Fibroblast of gingiva (primary cell): ENCODE measurements around the gene LRRC55.

Experiments used
- DNase-seq: peaks from one replicate; pipeline ENCODE4 v3.0.0-alpha.2; 2011; ENCODE audit warnings: low read depth

The LRRC55 gene

DNA sequence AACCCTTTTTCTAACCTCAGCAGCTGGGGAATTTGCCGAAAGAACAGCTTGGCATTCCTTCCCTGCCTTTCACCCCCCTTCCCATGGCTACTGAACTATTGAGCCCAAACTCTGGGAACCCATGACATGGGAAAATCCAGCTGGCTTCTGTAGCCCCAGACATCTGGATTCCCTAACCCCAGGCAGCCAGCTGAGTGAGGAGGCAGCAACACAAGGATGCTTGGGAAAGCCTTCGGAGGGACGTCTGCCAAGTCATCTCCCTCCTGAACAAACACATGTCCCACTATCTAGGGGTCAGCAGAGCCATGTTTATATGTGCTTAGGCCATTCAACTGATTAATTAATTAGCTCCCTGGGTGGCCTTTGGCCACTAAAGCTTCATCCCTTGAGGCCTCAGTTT, 21.6 kb downstream of the LRRC55 start:
- no peak for DNase-seq

GRCh38 chr11:57203882-57204480, 22.2 kb downstream of the LRRC55 start:
- DNase-seq = no peak

DNA sequence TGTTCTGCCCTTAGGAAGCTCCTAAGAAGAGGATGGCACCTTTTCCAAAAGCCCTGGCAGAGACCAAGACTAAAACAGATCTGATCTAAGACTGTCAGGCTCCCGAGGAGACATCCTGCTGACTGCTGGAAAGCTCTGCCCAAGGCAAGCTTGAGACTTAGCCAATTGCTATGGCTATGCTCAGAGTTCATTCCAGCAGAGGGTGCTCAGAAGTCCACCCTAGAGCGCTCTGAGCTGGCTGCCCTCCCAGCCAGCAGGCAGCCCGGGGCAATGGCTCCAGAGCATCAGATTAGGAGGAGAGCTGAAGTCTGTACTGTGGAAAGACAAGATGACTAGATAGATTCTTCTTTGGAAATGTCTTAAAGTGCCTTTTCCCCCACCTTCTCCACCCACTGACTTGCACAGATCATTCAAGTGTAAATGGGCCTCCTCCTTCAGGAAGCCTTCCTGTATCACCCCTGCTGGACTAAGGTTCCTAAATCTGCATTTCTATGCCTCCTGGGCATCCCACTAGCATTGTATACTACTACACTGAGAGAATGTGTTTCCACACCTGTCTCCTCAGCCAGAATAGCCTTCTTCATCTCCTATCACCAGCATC, 23.4 kb downstream of the LRRC55 start:
- DNase-seq = peak; percentile 73

DNA sequence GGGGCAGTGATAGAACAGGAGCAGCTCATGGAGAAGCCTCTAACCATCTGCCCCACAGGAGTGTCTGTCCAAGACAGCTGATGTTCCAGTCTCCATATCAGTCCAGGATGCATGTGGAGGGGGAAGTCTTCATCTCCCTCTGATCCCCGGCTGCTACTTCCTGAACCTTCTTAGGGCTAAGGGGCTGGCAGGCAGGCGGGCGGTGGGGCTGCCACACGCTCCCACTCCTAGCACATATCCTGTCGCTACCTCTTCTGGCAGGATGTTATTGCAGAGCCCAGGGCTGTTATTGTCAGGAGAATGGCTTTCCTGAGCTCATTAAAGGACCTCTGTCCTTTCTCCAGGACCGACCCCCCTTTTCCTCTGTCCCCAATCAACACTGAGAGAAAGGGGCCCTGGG, 25.4 kb downstream of the LRRC55 start:
- DNase-seq = no peak

GRCh38 chr11:57210781-57211180, 29.0 kb downstream of the LRRC55 start:
- no peak for DNase-seq

- no peak for DNase-seq
These were observed 31.8 kb downstream of the LRRC55 start for GRCh38 chr11:57213342-57214097.

- no peak for DNase-seq
These were observed 32.3 kb downstream of the LRRC55 start for GRCh38 chr11:57214098-57214417.

- peak; percentile 36 for DNase-seq
These were observed 32.7 kb downstream of the LRRC55 start for GRCh38 chr11:57214494-57214893.

DNA sequence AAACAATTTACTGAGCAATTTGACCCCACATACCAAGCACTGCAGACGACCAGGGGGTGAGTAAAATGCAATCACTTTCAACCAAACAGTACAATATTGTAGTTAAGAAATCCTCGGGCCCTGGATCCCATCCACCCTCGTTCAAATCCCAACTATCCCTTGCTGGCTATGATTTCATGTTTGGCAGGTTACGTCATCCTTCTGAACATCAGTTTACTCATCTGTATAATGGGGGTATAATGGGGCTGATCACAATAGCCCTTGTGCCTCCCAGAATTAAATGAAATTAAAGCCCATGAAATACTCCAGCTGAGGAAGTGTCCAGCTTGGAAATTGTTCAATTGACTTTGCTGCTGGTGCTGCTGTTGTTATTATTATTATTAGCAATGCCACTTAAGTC, 34.7 kb downstream of the LRRC55 start:
- no peak for DNase-seq

- DNase-seq = no peak
These were observed 35.3 kb downstream of the LRRC55 start for GRCh38 chr11:57217053-57217452.

DNA sequence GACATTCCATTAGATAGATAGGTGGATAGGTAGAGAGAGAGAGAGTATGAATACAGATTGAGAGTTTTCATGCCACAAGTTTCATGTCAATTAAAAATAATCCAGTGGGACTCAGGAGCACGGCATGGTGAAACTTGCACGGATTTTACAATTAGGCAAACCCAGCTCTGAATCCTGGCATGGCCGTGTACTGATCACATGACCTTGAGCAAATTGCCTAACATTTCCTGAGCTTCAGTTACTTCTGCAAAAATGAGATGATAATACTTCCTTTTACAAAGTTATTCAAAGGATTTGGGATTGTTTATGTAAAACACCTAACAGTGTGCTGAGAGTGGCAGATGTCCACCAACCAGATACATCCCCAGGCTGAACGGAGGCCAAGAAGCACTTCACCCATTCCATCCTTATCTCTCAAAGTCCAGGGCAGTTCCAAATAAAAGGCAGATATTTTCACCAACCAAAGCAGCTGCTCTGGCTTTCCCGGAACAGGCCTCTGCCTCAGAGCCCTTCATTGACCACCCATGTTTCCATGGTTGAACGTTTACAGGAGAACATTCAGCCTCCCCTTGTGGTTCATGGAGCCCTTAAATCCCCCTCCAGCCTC, 37.4 kb downstream of the LRRC55 start:
- peak; percentile 32 for DNase-seq

DNA sequence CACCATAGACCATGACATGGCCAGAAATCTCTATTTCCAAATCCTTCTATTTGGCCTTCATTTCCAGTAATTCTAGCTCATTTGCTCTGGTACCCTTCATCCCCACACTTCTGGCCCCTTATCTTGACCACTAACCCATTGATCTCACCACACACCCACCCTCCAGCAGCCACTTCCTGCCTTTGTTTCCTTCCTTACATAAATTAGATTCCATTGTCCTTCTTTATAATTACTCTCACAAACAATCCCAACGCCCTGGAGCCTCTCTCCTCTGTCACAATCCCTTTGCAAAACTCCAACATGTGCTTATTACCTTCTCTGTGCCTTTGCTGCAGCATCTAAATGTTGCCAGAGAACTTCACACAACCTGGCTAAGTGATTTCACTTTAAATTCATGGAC, 40.5 kb downstream of the LRRC55 start:
- no peak for DNase-seq

- no peak for DNase-seq
These were observed 41.8 kb downstream of the LRRC55 start for GRCh38 chr11:57223601-57224000.

GRCh38 chr11:57224128-57224527, 42.4 kb downstream of the LRRC55 start:
- no peak for DNase-seq

DNA sequence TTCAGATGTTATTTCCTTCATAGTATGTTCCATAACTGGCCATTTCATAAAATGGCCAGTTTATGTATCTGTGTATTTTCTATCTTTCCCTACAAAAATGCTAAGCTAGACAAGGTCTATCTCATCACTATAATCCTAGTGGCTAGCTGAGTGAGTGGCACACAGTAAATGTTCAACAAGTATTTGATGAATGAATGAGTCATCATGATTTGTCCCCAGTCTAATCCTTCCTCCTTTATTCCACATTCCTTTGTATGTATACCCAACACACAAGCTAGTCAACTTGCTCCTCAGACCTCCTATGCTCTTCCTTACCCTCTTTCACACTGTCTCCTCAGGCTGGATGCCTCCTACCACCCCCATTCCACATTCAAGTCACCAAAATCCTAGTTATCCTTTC, 42.8 kb downstream of the LRRC55 start:
- no peak for DNase-seq

DNA sequence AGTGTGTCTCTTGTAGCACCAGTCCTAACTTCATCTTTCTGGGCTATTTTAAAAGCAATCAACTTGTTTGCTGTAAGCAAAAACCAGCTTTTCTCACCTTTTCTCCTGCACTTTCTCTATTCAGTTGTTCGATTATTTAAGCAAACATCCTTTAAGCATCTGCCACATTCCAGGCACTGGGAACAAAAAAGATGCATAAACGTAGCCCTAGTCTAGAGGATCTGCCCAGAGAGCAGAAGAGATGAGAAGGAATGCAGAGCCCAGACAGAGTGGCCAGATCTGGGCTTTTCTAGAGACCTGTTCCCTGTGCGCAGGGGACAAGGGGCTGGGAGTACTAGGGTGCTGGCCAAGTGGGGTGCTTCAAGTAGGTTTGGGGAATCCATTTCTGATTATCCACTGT, 46.8 kb downstream of the LRRC55 start:
- DNase-seq = no peak

- no peak for DNase-seq
These were observed 48.6 kb downstream of the LRRC55 start for GRCh38 chr11:57230316-57230715.

DNA sequence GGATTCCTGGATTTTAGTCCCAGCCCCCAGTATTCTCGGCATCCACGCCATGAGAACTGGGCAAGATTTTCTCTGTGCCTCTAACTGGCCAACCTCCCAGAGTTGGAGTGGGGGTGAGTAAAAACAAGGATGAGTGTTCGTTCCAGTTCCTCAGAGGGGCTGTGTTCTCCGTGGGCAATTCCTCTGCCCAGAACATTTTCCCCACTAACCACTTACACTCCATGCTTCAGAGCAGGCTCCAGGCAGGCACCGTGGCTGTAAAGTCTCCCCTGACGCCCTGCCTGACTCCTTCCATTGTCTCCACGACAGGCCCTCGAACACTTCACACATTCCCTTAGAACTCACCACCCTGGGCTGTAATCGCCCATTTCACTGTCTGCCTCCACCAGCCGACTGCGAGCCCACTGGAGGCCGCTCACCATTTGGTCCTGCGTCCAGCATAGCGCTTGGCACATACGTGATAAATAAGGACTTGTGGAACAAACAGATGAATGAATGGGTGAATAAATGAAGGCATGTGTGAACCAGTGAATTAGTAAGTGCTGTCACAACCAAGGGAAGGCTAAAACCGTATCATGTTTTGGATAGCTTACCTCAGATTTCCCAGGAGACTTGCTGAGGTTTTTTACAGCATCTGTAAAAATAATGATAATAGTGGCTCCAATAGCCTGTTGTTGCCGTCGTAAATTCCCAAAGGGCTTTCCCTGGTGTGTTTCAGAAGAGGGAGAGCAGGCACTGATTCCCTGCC, 49.2 kb downstream of the LRRC55 start:
- DNase-seq = no peak

GRCh38 chr11:57231539-57232253, 49.9 kb downstream of the LRRC55 start:
- no peak for DNase-seq

DNA sequence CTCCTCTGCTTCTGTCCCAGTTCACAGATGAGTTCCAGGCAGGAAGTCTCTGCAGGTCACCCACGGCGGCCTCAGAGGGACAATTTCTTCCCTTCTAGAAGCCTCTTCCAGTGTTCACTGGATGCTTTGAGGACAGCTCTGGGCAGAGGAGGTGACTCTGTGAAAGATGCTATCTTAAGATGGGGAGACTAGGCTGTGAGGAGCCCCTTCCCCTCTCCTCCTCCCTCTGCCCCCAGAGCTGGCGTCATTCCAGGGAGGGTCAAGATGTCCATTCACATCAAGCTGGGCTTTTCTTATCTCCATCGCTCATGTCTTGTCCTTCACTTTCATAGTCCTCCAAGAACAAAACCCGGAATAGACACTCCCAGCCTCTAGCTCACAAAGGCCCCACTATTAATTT, 51.9 kb downstream of the LRRC55 start:
- no peak for DNase-seq

GRCh38 chr11:57235761-57236703, 54.3 kb downstream of the LRRC55 start:
- DNase-seq = no peak
